ENCODE data around the gene MUSTN1.

Gene MUSTN1

GRCh38 chr3:52854013-52854412 is 19.2 kb upstream of the MUSTN1 start:
- TF ChIP-seq CTCF (IDR thresholded peaks at IDR 0.05; ENCODE audit: extremely low read depth, missing control alignments): no peak
- DNase-seq (ENCODE audit: low spot score): no peak

GRCh38 chr3:52852419-52852818 is 17.6 kb upstream of the MUSTN1 start:
- TF ChIP-seq CTCF (IDR thresholded peaks at IDR 0.05; ENCODE audit: extremely low read depth, missing control alignments): no peak

GRCh38 chr3:52851348-52851747 is 16.5 kb upstream of the MUSTN1 start:
- TF ChIP-seq CTCF (IDR thresholded peaks at IDR 0.05; ENCODE audit: extremely low read depth, missing control alignments): peak; percentile 60
- peak; percentile 68 for DNase-seq (ENCODE audit: low spot score)

More at GRCh38 chr3:52852419-52852818, 17.6 kb upstream of the MUSTN1 start:
- no peak for DNase-seq (ENCODE audit: low spot score)

- DNase-seq (ENCODE audit: low spot score): no peak
- no peak for TF ChIP-seq CTCF (IDR thresholded peaks at IDR 0.05; ENCODE audit: extremely low read depth, missing control alignments)
These were observed 14.8 kb upstream of the MUSTN1 start for GRCh38 chr3:52849656-52850055.

- no peak for DNase-seq (ENCODE audit: low spot score)
- no peak for TF ChIP-seq CTCF (IDR thresholded peaks at IDR 0.05; ENCODE audit: extremely low read depth, missing control alignments)
These were observed 13.8 kb upstream of the MUSTN1 start for GRCh38 chr3:52848617-52849016.

GRCh38 chr3:52847726-52848125 is 12.9 kb upstream of the MUSTN1 start:
- no peak for TF ChIP-seq CTCF (IDR thresholded peaks at IDR 0.05; ENCODE audit: extremely low read depth, missing control alignments)

GRCh38 chr3:52847241-52847640 is 12.4 kb upstream of the MUSTN1 start:
- TF ChIP-seq CTCF (IDR thresholded peaks at IDR 0.05; ENCODE audit: extremely low read depth, missing control alignments): no peak
- no peak for DNase-seq (ENCODE audit: low spot score)

More at GRCh38 chr3:52847726-52848125, 12.9 kb upstream of the MUSTN1 start:
- no peak for DNase-seq (ENCODE audit: low spot score)
